ENCODE data around the gene RAMP1. TPM values are rescaled to one million over a fixed set of nuclear protein-coding genes. Genes with fewer than 3 reads are reported as not detected.
"Not testable (repeated sequence)": the region's sequence is repeated elsewhere in the genome, so short reads cannot be mapped to it uniquely, and the experiment has no call there.

Gene RAMP1
- 10 to 100 TPM in 1 of 4 donors, 1 to 10 TPM in 3; 2.3 to 11.4 (median 6.7) TPM for polyA plus RNA-seq (ENCODE audit: insufficient read length in 4 of 4)

DNA sequence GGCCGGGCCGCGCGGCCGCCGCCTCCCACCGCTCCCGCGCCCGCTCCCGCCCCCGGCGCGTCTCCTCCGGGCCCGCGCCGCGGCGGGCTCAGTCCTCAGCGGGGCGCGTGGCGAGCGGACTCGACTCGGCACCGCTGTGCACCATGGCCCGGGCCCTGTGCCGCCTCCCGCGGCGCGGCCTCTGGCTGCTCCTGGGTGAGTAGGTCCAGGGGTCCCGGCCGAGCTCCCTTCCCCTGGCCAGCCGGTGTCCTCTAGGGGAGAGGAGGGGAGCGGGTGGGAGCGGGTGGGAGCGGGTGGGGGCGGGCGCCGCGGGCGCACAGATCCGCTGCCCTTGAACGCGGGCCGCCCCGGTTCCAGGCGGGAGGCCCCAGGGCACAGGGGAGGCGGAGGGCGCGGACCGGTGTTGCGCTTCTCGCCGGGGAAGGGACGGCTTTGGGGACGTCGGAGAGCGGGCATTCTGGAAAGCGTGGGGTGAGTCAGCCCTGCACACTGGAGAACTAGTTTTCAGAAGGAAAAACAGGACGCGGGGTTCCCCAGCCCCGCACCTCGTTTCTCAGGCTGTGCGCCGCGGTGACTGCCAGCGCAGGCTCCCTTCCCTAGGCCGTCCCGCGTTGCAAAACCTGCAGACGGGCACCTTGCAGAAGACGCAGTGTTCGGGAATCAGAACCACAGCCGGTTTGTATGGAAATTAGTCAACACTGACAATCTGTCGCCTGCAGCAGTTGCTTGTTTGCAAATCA lies at the start of gene RAMP1:
TSS of gene RAMP1 (plus strand) at position 91 of the 740 bp plus-strand sequence. CDS start at position 144, 53 bp downstream.
- no peak for DNase-seq (ENCODE audit: low read depth in 4 of 4, low spot score in 2 of 4)

DNA sequence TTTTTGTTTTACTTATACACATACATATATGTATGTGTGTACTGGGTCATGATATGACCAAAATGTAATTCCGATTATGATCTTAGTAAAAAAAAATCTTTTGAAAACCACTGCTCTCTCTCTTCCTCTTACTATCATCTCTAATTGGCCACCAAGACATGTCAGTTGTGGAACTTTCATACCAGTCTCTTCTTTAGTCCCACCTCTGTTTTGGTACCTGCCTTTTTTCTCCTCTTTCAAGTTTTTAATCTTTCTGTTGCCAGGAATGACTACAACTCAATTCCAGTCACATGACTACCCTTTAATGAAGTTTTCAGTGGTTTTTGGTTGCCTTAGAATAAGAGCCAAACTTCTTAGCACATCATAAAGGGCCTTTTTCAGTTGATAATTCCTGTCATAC lies 43.8 kb upstream of the RAMP1 start:
- DNase-seq (ENCODE audit: low read depth in 4 of 4, low spot score in 2 of 4) = no peak

DNA sequence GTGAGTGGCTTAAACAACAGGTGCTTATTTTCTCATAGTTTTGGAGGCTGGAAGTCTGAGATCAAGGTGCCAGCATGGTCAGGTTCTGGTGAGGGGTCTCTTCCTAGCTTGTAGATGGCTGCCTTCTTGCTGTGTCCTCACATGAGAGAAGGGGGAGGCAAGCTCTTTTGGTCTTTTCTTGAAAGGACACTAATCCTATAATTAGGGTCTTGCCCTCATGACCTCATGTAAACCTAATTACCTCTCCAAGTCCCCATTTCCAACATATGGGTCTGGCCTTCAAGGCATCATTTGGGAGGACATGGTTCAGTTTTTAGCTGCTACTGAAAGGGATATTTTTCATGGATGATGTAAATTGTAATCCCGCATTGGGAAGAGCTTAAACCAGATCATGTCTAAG lies 42.9 kb upstream of the RAMP1 start:
- no peak for DNase-seq (ENCODE audit: low read depth in 4 of 4, low spot score in 2 of 4)

DNA sequence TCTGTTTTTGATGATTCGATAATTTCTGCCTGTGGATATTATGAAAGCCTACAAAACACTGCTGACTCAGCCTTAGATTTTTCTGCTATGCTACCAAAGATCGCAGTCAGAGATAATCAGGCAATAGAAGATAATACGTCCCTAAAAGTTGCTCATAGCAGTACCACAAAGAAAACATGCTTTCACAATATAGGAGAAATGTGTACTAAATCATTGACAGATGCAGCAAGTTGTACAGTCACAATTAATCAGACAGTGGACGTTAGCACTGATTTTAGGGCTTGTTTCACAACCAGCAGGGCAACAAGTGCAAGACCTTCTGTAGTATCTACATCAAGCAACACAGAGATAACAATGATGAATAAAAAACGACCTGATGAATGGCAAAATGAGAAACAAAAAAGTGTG lies 41.4 kb upstream of the RAMP1 start:
- no peak for DNase-seq (ENCODE audit: low read depth in 4 of 4, low spot score in 2 of 4)

DNA sequence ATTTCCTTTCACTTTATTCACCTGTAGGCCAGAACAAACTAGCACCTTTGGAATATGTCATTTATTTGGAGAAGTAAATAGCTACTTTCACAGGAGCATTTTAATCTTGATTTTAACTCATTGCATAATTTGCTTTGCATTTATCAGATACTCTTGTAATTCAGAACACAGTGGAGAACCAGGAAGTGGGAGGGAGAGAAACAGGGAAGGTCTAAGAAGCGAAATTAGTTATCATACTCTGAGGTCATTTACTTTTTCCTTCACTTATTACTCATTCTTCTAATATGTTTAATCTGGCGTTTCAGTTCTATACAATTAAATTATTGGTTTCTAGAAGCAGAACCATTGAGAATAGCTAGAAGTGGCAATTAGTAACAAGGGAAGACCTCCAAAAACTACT lies 40.2 kb upstream of the RAMP1 start:
- DNase-seq (ENCODE audit: low read depth in 4 of 4, low spot score in 2 of 4) = no peak

DNA sequence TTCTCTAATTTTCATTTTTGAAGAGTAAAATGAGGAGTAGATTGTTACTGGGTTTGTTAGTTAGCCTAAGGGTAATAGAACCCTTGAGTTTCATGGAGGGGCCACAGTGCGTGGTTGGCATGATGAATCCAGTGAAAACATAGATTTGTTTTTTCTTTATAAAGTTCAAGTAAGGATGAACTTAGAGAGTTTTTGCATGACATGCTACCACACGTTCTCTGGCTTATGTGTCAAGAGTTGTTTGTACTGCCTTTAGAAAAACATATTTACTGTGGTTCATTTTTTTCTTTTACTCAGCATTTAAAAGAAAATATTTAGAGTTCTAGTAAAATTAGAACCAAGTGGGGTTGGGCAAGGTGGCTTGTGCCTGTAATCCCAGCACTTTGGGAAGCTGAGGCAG lies 39.0 kb upstream of the RAMP1 start:
- no peak for DNase-seq (ENCODE audit: low read depth in 4 of 4, low spot score in 2 of 4)

DNA sequence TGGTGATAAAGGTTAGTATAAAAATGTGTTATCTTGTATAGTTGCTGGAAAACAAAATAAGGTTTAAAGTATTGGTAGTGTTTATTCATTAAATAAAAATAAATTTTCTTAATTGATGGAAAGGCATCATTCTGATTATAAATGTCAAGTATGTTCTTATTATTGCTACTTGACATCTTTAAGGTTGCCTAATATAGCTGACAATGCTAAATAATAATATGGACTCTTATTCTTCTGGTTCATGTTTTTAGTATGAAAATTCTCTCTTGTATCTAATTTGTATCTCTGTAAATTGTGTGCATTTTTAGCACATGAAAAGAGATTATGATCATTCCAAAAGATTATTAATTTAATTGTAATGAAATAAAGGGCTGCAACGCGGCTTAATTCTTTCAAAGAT lies 35.9 kb upstream of the RAMP1 start:
- DNase-seq (ENCODE audit: low read depth in 4 of 4, low spot score in 2 of 4) = no peak

DNA sequence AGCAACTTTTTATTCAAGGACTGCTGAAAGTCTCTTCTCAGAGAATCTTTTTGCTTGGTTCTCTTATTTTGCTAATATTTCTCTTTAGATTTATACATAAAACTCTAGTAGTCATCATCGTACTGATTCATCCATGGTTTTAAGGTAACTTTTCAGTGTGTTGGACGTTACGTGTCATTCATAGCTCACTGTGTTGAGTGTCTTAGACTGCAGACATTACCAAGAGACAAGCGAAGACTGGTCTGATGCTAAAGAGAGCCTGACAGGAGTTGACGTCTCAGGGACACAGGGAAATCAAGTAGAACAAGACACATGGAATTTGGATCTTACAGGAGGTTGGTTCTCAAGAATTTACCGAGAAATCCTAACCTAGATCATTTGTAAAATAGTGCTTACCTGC lies 35.3 kb upstream of the RAMP1 start:
- DNase-seq (ENCODE audit: low read depth in 4 of 4, low spot score in 2 of 4) = no peak

DNA sequence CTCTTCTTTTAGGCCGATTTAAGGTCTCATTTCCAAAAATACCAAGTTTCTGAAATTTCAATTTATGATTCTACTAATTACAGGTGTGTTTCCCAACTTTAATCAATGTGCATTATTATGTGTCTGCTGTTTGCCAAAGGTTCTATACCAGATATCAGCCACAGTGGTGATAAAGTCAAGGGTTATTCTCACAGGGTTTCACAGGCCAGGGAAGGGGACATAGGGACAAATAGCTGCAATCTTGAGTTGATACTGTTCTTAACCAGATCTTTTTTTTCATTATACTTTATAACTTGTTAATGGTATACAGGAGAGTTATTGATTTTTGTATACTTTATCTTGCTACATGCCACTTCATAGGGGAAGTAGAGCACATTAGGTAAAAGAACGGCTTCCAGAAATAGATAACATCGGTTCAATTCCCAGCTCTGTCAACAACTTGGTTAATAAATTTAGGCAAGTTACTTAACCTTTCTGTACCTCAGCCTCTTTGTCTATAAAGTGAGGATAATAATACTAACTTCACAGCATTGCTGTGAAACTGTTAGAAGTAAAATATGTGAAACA lies 31.9 kb upstream of the RAMP1 start:
- DNase-seq (ENCODE audit: low read depth in 4 of 4, low spot score in 2 of 4) = no peak

DNA sequence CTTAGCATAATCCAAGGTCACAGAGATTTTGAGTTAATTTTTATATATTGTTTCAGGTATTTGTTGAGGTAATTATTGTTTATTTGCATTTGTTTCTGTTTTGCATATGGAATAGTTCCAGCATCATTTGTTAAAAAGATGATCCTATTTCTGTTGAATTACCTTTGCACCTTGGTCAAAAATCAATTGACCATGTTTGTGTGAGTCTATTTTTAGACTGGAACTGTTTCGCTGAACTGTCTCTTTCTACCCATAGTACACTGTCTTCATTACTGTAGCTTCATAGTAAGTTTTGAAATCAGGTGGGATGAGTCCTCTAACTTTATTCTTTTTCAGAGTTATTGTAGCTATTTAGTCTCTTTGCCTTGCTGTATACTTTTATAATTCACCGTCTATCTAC lies 28.9 kb upstream of the RAMP1 start:
- DNase-seq (ENCODE audit: low read depth in 4 of 4, low spot score in 2 of 4) = no peak

DNA sequence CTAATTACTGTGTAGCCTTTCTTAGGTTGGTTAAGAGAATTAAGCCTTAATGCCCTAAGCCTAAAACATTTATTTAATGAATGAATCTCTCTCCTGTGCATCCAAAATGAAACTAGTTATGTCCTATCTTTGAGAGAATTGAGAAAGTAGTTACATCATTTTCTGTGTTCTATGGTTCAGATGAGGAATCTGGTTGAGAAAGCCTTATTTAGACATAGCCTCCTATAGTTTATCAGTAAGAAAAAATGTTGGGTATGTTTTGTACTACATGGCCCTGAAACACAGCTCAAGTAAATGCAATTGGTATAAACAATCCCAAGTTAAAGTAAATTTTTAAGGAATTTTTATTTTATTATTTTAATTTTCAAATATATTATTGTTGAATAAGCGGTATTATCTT lies 25.9 kb upstream of the RAMP1 start:
- DNase-seq (ENCODE audit: low read depth in 4 of 4, low spot score in 2 of 4) = no peak

DNA sequence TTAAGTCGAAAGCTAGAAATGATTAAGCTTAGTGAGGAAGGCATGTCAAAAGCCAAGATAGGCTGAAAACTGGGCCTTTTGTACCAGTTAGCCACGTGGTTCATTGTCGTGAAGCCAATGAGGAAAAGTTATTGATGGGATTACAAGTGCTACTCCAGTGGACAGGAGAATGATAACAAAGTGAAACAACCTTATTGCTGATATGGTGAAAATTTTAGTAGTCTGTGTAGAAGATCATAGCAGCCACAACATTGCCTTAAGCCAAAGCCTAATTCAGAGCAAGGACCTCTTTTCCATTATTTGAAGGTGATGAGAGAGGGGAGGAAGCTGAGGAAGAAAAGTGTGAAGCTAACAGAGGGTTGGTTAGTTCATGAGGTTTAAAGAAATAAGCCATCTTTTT lies 24.1 kb upstream of the RAMP1 start:
- DNase-seq (ENCODE audit: low read depth in 4 of 4, low spot score in 2 of 4) = no peak

DNA sequence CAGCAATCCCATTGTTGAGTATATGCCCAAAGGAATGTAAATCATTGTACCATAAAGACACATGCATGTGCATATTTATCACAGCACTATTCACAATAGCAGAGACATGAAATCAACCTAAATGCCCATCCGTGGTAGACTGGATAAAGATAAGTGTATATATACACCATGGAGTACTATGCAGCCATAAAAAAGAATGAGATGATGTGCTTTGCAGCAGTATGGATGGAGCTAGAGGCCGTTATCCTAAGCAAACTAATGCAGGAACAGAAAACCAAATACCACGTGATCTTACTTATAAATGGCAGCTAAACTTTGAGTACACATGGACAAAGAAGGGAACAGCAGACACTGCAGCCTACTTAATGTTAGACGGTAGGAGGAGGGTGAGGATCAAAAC lies 18.4 kb upstream of the RAMP1 start:
- no peak for DNase-seq (ENCODE audit: low read depth in 4 of 4, low spot score in 2 of 4)

DNA sequence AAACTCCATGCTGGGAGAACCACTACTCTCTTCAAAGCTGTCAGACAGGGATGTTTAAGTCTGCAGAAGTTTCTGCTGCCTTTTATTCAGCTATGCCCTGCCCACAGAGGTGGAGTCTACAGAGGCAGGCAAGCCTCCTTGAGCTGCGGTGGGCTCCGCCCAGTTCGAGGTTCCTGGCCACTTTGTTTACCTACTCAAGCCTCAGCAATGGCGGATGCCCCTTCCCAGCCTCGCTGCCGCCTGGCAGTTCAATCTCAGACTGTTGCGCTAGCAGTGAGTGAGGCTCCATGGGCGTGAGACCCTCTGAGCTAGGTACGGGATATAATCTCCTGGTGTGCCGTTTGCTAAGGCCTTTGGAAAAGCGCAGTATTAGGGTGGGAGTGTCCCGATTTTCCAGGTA lies 10.5 kb upstream of the RAMP1 start:
- DNase-seq (ENCODE audit: low read depth in 4 of 4, low spot score in 2 of 4) = not testable (repeated sequence)

DNA sequence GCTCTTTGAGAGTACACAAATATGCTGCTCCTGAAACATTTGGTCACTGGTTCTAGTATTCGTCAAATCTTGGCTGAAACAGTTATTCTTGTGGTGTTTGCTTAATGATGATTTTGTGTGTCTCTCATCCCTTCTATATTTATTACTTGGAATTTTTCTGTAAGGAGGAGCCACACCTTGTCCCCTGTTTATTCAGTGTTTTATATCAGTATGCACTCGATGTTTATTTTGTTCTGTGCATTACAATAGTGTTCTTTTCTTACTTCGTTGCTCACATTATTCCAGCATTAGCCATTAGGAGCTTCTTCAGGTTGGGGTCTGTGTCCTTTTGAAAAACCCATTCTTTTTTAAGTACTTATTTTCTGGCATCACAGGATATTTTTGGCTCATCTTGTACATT lies 5.1 kb upstream of the RAMP1 start:
- no peak for DNase-seq (ENCODE audit: low read depth in 4 of 4, low spot score in 2 of 4)

DNA sequence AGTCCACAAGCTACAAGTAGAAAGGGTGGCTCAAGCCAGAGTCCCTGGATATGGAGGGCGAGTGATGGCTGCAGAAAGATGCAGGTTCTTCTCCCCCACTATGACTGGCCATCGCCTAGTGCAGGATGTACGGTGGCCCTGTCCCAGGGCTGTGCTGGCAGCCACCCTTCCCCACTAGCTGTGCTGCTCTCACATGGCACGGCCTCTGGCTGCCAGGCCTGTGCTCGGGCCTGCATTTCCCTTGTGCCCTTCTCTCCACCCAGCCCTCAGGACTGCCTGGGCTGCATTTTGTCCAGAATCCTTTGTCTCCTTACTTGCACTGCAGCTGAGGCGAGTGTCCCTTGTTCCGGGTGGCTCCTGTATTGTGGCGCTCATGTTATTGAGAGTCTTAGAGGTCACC lies 1.6 kb upstream of the RAMP1 start:
- no peak for DNase-seq (ENCODE audit: low read depth in 4 of 4, low spot score in 2 of 4)

DNA sequence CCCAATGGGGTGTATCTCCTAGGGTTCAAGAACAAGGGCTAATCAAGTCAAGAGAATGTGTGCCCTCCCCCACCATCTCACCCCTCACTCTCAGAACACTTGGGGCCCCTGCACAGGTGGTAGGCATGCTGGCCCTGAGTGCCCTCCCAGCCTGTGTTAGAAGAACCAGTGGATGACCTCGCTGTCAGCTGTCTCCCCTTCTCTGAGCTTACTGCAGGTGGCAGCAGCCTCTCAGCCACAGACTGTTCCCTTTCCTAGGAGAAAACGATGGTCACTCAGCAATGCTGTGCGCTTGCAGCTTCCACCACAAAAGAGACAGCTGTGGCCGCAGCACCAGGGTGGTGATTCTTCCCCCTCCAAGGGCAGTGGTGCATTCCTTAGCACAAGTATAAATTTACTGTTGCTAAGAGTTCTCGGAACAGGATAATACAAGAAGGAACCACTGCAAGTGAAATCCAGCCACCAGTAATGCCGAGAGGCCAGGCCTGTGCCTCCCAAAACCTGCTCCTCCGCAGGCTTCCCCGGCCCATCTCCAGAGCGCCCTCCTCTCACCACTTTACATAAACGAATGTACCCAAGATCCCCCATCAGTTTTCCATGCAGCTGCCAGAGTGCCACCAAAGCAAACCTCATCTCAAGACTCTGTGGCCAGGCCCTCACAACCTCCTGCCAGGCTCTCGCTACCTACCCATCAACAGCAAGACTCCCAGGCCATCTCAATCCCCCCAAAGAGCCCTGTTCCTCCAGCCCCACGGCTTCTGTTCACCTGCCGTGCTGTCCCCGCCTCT lies 935 bp upstream of the RAMP1 start:
- DNase-seq (ENCODE audit: low read depth in 4 of 4, low spot score in 2 of 4) = peak in 1 of 4 donors; percentile 53

DNA sequence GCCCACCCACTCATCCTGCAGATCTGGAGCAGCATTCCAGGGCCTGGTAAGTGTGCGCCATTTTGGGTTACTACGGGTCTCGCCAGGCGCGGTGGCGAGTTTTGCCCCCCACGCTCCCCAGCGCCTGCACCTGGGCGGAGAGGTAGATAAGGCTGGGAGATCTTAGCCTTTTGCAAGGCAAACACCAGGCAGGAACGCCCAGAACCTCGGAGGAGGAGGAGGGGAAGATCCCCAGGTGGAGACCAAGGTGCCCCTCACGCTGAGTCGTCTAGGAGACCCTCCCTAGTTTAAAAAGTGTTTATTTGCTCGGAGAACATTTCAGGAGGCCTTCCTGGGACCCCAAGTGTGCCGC lies 365 bp upstream of the RAMP1 start:
- DNase-seq (ENCODE audit: low read depth in 4 of 4, low spot score in 2 of 4) = no peak

DNA sequence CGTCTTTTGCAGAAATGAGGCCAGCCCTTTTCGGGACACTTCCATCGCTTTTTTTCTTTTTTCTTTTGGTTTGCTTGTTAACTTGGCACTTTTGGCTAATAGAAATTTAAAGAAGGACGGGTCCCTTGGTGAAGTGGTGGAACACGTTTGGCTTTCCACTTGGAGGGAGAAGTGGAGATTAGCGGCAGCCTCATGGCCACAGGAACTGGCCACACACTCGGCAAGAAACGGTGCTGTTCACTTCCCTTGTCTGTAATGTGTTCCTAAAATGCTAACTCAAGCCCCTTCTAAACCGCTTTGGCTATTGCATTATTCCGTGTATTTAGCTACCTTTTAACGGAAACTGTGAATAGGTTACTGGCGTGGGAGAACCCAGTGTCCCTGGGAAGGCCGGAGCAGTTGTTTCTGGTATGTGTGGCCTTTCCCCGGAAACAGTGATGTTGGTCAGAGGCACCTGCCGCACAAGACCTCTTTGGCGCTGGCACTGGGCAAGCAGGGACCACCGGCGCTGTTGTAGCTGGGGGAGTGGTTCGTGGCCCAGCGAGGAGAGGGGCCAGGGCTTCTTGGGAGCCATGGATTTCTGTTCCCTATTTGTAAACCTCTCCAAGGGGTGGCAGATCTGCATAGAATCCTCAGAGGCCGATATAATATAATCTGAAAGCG lies 981 bp downstream of the RAMP1 start:
- no peak for DNase-seq (ENCODE audit: low read depth in 4 of 4, low spot score in 2 of 4)

DNA sequence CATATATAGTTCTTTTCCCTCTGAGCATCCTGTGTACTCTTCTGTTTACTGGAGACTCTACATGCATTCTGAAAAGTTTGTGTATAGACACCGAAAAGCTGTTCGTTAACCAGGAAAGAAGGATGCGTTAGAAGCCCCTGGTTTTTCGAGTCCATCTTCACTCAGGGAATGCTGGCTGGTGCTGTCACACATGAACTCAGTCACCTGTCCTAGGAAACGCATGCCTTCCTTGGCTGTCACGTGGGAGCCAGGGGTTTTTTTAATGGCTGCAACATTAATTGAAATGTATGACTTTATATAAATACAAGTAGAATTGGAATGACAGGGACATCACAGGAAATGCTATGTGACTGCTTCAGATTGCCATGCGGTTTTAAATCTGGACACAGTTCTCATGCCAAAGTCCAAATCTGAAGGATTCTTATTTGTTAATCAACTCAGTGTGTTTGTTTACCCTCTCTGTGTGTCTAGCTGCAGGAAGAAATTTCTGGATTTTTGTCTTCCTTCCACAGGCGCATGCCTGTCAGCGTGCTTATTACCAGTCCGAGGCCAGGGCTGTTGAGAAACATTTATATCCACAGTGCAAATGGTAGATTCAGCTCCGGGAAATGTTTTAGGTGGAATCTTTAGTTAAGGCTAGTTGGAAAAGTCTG lies 2.6 kb downstream of the RAMP1 start:
- DNase-seq (ENCODE audit: low read depth in 4 of 4, low spot score in 2 of 4) = no peak

DNA sequence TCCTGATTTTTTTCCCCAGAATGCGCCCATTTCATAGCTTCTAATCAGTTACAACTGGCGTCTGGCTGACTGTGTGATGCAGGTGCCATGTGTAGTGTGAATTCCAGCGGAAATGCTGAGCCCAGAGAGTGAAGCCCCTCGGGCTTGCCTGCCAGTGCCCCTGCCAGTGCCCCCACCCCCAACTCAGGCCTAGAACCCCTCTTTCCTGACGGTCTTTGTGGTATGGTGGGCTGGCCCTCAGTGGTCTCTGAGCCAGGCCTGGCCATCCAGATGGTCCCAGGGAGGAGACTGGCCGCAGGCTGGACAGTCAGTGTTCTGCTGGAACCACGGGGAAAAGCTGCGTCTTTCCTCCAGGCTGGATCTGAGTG lies 3.1 kb downstream of the RAMP1 start:
- no peak for DNase-seq (ENCODE audit: low read depth in 4 of 4, low spot score in 2 of 4)
